Stimulated activated CD8-positive, alpha-beta memory T cell treated with anti-CD3 and anti-CD28 coated beads, Interleukin-7, amount 100 ng/mL, for 24 hours (primary cell): ENCODE data around the gene TOM1L2.

Experiments used
- DNase-seq: peaks from one replicate; pipeline ENCODE4 v3.0.0-alpha.2; 2020; ENCODE audit warnings: low read depth

The TOM1L2 gene

DNA sequence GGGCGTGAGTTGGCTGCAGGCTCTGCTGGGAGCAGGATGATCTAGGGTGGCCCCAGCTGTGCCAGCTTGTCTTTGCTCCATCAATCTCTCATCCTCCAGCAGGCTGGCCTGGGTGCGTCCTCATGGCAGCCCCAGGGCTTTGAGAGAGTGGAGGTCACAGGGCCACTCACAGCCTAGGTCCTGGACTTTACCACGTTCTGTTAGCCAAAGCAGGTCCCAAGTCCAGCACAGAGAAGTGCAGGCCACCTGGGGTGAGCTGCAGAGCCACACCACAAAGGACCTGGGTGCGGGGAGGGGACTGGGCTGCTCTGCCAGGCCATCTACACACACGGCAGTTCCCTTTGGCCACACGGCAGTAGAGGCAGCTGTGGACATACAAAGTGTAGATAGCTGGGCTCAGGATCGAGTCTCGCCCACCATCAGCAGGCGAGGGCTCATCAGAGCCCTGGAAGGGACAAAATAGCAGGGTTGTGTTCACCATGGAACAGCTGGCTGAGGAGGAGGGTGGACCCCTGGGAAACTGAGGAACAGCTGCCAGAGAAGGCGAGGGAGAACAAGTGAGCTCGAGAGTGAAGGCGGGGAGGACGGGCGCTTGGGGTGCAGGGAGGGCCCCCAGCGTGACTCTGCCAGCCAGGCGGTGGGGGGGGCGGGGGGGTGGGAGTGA lies 165.5 kb downstream of the TOM1L2 start:
- DNase-seq: no peak

DNA sequence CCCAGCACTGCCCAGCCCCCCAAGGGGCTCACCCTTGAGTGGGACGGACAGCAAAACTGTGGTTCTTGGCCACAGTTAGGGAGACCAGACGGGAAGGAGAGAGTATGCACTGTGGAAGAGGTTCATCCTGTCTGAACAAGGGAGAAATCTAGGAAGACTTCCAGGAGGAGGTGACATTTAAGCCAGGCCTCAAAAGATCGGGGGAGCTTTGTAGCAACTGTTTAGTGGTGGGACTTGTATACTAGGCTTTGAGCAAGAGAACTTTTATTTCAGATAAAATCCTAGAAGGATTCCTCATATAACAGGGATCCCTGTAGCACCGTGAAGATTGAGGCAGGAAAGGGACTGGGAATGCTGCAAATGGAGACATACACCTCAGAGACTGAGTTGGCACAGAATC lies 166.2 kb downstream of the TOM1L2 start:
- no peak for DNase-seq

GRCh38 chr17:17805575-17805974 lies 166.6 kb downstream of the TOM1L2 start:
- DNase-seq: no peak

DNA sequence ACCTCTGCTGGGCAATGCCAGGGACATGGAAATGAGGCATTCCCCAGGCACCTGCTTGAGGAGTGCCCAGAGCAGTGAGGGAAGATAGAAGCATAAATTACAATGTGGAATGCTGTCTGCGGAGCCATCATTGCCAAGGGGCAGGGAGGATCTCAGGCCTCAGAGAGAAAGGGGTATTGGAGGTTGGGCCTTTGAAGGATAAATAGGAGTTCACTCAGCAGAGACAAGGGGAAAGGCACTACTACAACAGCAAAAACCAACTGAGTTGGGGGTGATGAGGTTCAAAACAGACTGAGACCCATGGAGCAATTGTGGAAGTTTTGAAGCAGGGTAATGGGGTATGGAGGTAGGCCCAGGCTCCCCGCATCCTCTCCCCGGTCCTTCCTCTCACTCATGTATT lies 168.2 kb downstream of the TOM1L2 start:
- DNase-seq: no peak

DNA sequence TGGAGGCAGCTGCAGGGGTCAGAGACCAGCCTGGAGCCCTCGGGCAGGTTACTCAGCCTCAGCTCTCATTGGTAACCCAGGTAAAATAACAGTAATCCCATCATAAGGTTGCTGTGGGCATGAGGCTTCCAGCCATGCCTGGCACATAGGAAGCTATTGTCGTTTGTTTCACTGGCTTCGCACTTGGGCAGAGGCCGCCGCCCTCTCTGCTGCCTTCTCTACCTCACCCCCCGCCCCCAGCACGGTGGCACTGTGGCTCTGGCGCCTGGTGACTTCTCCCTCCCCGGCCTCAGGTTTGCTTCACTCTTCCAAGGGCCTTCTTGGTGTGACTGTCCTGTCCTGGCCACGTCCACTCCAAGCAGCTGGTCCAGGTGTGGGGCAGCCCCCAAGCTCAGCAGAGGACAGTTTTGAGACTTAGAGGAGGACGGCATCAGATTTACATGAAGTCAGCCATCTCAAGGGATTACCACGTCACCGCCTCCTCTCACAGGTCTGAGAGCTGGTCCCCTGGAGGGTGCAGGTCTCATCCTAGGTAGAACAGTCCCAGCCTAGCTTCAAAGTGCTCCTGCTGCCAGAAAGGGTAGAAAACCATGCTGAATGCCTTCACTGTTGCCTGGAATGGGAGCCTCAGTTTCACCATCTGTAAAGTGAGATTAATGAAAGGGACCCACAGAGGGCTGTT lies 170.3 kb downstream of the TOM1L2 start:
- DNase-seq: no peak

- no peak for DNase-seq
Measured at GRCh38 chr17:17800504-17801021, 171.6 kb downstream of the TOM1L2 start.

GRCh38 chr17:17798573-17799255 lies 173.5 kb downstream of the TOM1L2 start:
- no peak for DNase-seq

DNA sequence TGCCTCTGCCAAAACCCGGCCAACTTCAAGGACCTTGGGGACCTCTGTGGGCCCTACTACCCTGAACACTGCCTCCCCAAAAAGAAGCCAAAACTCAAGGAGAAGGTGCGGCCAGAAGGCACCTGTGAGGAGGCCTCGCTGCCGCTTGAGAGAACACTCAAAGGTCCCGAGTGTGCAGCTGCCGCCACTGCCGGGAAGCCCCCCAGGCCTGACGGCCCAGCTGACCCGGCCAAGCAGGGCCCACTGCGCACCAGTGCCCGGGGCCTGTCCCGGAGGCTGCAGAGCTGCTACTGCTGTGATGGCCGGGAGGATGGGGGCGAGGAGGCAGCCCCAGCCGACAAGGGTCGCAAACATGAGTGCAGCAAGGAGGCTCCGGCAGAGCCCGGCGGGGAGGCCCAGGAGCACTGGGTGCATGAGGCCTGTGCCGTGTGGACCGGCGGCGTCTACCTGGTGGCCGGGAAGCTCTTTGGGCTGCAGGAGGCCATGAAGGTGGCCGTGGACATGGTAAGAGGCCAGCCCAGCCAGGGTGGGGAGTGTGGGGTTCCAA lies 174.1 kb downstream of the TOM1L2 start:
- DNase-seq: no peak

- DNase-seq: no peak
Measured at GRCh38 chr17:17797119-17797809, 174.9 kb downstream of the TOM1L2 start.

GRCh38 chr17:17796787-17797061 lies 175.5 kb downstream of the TOM1L2 start:
- DNase-seq: no peak

GRCh38 chr17:17795946-17796786 lies 176.0 kb downstream of the TOM1L2 start:
- DNase-seq: no peak

DNA sequence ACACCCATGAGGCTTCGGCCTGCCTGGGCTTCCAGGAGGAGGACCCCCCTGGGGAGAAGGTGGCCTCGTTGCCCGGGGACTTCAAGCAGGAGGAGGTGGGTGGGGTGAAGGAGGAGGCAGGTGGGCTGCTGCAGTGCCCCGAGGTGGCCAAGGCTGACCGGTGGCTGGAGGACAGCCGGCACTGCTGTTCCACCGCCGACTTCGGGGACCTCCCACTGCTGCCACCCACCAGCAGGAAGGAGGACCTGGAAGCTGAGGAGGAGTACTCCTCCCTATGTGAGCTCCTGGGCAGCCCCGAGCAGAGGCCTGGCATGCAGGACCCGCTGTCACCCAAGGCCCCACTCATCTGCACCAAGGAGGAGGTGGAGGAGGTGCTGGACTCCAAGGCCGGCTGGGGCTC lies 176.9 kb downstream of the TOM1L2 start:
- DNase-seq: no peak

DNA sequence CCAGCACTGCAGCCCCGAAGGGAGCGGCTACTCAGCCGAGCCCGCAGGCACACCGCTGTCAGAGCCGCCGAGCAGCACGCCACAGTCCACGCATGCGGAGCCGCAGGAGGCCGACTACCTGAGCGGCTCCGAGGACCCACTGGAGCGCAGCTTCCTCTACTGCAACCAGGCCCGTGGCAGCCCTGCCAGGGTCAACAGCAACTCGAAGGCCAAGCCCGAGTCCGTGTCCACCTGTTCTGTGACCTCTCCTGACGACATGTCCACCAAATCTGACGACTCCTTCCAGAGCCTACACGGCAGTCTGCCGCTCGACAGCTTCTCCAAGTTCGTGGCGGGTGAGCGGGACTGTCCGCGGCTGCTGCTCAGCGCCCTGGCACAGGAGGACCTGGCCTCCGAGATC lies 177.8 kb downstream of the TOM1L2 start:
- DNase-seq: no peak
